K562 (cell line): ENCODE measurements around the gene XKR3. TPM values are rescaled to one million over a fixed set of nuclear protein-coding genes. Genes with fewer than 3 reads are reported as not detected.

Experiments used
- ATF1 ChIP-seq, 2 experiments: fragments of 450-650 bp in 1 of 2; IDR thresholded peaks; 2 replicates each; pipeline ENCODE4 v1.6.1; 2016; ENCODE audit warnings: missing compliant biosample characterization in 1 of 2, missing genetic modification characterization in 1 of 2
- BCOR ChIP-seq: fragments of 450-650 bp; IDR thresholded peaks from 2 replicates; pipeline ENCODE4 v1.6.1; 2016
- CBX3 ChIP-seq, 2 experiments: IDR thresholded peaks; 1 replicate in 1 of 2; 2 replicates in 1 of 2; pipeline ENCODE4 v1.6.1; 2012; ENCODE audit warnings: inconsistent platforms in 2 of 2, low read length in 2 of 2, borderline replicate concordance in 1 of 2, control low read depth in 1 of 2
- CHCHD3 ChIP-seq: fragments of 250-450 bp; sonication (Bioruptor Pico); IDR thresholded peaks from 2 replicates; pipeline ENCODE4 v2.1.2; 2022; ENCODE audit warnings: mild to moderate bottlenecking
- JUN ChIP-seq, 2 experiments: sonication (generic) in 1 of 2; formaldehyde crosslinking in 1 of 2; IDR thresholded peaks; 2 replicates each; pipeline versions ENCODE4 v1.6.1 to v1.8.0; 2012 to 2022; ENCODE audit warnings: borderline replicate concordance in 2 of 2, mild to moderate bottlenecking in 2 of 2, improper control_type of control experiment in 1 of 2, low read depth in 1 of 2, low read length in 1 of 2, missing genetic modification reagents in 1 of 2
- JUNB ChIP-seq: fragments of 450-650 bp; formaldehyde crosslinking; conservative IDR thresholded peaks from 2 replicates; pipeline ENCODE4 v1.4.0; 2020; ENCODE audit warnings: mild to moderate bottlenecking
- MTA3 ChIP-seq: fragments of 450-650 bp; formaldehyde crosslinking; IDR thresholded peaks from 2 replicates; pipeline ENCODE4 v1.6.1; 2017; ENCODE audit warnings: mild to moderate bottlenecking, borderline replicate concordance
- OTX1 ChIP-seq: fragments of 450-650 bp; formaldehyde crosslinking; IDR thresholded peaks from 2 replicates; pipeline ENCODE4 v1.4.0; 2022; ENCODE audit warnings: mild to moderate bottlenecking
- SMARCA4 ChIP-seq: fragments of 450-650 bp; IDR thresholded peaks from 2 replicates; pipeline ENCODE4 v1.6.1; 2016
- SMARCA5 ChIP-seq: fragments of 450-650 bp; IDR thresholded peaks from 2 replicates; pipeline ENCODE4 v1.6.1; 2016
- SREBF1 ChIP-seq: fragments of 150-350 bp; IDR thresholded peaks from 2 replicates; pipeline ENCODE4 v1.6.1; 2014; ENCODE audit warnings: antibody characterized with exemption, low read depth, low read length, borderline replicate concordance
- ZNF121 ChIP-seq: sonication (generic); formaldehyde crosslinking; conservative IDR thresholded peaks from 2 replicates; pipeline ENCODE4 v1.8.0; 2022; ENCODE audit warnings: missing genetic modification reagents
- ZNF263 ChIP-seq: sonication (generic); formaldehyde crosslinking; IDR thresholded peaks from 2 replicates; pipeline ENCODE4 v1.8.0; 2022; ENCODE audit warnings: mild to moderate bottlenecking, missing genetic modification reagents, borderline replicate concordance
- ZNF274 ChIP-seq: IDR thresholded peaks from 2 replicates; pipeline ENCODE4 v1.6.1; 2011; ENCODE audit warnings: low read depth, mild to moderate bottlenecking, low read length, moderate library complexity, borderline replicate concordance
- ZZZ3 ChIP-seq: fragments of 450-650 bp; IDR thresholded peaks from 2 replicates; pipeline ENCODE4 v1.6.1; 2016; ENCODE audit warnings: antibody characterized with exemption, mild to moderate bottlenecking, moderate library complexity
- polyA plus RNA-seq, 8 experiments: library from polyadenylated mRNA; depleted of rRNA in 4 of 8; stranded (reverse) in 5 of 8; unstranded in 3 of 8; fragments of >200 nt; fragmentation: Nextera tagmentation in 2 of 8; fragmentation: Illumina TruSeq in 1 of 8; extraction: Ambion mirVana in 2 of 8; extraction: Trizol in 1 of 8; gene quantifications; 2 replicates each; pipeline versions ENCODE4 v1.2.1 to v1.2.3, GENCODE V29; 2011 to 2014; ENCODE audit warnings: inconsistent platforms in 1 of 8, missing spikeins in 1 of 8
- total RNA-seq, 7 experiments: library from RNA; depleted of rRNA in 6 of 7; stranded (reverse); fragments of >200 nt in 6 of 7; fragmentation: Illumina TruSeq in 2 of 7; extraction: Trizol in 2 of 7; gene quantifications; 2 replicates each; pipeline versions ENCODE4 v1.2.1 to v1.2.3, GENCODE V29; 2011 to 2021; ENCODE audit warnings: low replicate concordance in 1 of 7
- TF ChIP-seq, protein P1 (sequence below): fragments of 250-450 bp; sonication (Bioruptor Pico); IDR thresholded peaks from 2 replicates; pipeline ENCODE4 v1.4.0; 2020; ENCODE audit warnings: borderline replicate concordance
- TF ChIP-seq, protein P2 (sequence below): sonication (generic); formaldehyde crosslinking; IDR thresholded peaks from 2 replicates; pipeline ENCODE4 v1.8.1; 2023; ENCODE audit warnings: mild to moderate bottlenecking, missing genetic modification reagents
- TF ChIP-seq, protein P3 (sequence below): fragments of 450-650 bp; IDR thresholded peaks from 2 replicates; pipeline ENCODE4 v1.6.1; 2014; ENCODE audit warnings: low read depth, mild to moderate bottlenecking, moderate library complexity, borderline replicate concordance
- TF ChIP-seq, protein P4 (sequence below): sonication (generic); formaldehyde crosslinking; IDR thresholded peaks from 2 replicates; pipeline ENCODE4 v1.8.1; 2023; ENCODE audit warnings: mild to moderate bottlenecking, missing genetic modification reagents

The XKR3 gene
- total and polyA plus RNA-seq, 9 of the 15 experiments (the other 6 are each of a cell fraction or from before 2014, with no cell fraction given) = 3.5 to 11.5 (median 7.1) TPM

DNA sequence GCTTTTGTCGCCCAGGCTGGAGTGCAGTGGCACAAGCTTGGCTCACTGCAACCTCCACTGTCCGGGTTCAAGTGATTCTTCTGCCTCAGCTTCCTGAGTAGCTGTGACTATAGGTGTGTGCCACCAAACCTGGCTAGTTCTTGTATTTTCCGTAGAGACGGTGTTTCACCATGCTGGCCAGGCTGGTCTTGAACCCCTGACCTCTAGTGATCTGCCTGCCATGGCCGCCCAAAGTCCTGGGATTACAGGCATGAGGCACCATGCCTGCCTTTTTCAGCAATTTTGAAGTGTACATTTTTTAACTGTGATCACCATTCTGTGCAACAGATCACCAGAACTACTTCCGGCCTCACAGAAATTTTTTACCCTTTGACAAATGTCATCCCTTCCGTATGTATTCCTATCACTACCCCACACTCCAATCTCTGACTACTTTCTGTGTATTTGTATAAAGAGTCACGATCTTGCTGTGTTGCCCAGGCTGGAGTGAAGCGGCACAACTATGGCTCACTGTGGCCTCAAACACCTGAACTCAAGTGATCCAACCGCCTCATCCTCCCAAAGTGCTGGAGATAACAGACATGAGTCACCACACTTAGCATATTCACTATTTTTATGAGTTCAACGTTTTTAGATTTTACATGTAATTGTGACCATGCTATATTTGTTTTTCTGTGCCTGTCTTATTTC is 44.0 kb downstream of the XKR3 start (continued):
- TF ChIP-seq, protein P1, sequence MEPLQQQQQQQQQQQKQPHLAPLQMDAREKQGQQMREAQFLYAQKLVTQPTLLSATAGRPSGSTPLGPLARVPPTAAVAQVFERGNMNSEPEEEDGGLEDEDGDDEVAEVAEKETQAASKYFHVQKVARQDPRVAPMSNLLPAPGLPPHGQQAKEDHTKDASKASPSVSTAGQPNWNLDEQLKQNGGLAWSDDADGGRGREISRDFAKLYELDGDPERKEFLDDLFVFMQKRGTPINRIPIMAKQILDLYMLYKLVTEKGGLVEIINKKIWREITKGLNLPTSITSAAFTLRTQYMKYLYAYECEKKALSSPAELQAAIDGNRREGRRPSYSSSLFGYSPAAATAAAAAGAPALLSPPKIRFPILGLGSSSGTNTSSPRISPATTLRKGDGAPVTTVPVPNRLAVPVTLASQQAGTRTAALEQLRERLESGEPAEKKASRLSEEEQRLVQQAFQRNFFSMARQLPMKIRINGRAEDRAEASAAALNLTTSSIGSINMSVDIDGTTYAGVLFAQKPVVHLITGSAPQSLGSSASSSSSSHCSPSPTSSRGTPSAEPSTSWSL (CRISPR knock-in tag) = no peak
- TF ChIP-seq CHCHD3 (CRISPR knock-in tag) (0 out of 2 replicates have a peak, but pooled peaks have one; percentile 15), ZNF263 (CRISPR knock-in tag) (0 out of 2 replicates have a peak, but pooled peaks have one; percentile 42), CBX3 (IDR thresholded peaks at IDR 0.05; ENCODE audit: borderline replicate concordance in 1 of 2, low read length in 2 of 2) (peak in 1 of 2 experiments; percentile 54; a peak in 1 of 3 replicates), MTA3 (no peak), ATF1 (CRISPR knock-in tag; IDR thresholded peaks at IDR 0.05) (no peak), ATF1 (tag; IDR thresholded peaks at IDR 0.05) (peak; percentile 48), JUN (IDR thresholded peaks at IDR 0.05; ENCODE audit: borderline replicate concordance, low read depth, low read length) (peak; percentile 87), JUN (CRISPR knock-in tag; IDR thresholded peaks at IDR 0.05; ENCODE audit: borderline replicate concordance) (no peak), ZNF274 (0 out of 2 replicates have a peak, but pooled peaks have one; percentile 38), SREBF1 (no peak), SMARCA4 (peak; percentile 83), ZNF121 (CRISPR knock-in tag) (peak; percentile 98), OTX1 (CRISPR knock-in tag) (peak; percentile 23; the same call in 1 of the 2 replicates), SMARCA5 (0 out of 2 replicates have a peak, but pooled peaks have one; percentile 42), BCOR (peak; percentile 81), JUNB (CRISPR knock-in tag) (peak; percentile 40; the same call in 1 of the 2 replicates), ZZZ3 (no peak)
- TF ChIP-seq, protein P2, sequence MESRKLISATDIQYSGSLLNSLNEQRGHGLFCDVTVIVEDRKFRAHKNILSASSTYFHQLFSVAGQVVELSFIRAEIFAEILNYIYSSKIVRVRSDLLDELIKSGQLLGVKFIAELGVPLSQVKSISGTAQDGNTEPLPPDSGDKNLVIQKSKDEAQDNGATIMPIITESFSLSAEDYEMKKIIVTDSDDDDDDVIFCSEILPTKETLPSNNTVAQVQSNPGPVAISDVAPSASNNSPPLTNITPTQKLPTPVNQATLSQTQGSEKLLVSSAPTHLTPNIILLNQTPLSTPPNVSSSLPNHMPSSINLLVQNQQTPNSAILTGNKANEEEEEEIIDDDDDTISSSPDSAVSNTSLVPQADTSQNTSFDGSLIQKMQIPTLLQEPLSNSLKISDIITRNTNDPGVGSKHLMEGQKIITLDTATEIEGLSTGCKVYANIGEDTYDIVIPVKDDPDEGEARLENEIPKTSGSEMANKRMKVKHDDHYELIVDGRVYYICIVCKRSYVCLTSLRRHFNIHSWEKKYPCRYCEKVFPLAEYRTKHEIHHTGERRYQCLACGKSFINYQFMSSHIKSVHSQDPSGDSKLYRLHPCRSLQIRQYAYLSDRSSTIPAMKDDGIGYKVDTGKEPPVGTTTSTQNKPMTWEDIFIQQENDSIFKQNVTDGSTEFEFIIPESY = 0 out of 2 replicates have a peak, but pooled peaks have one; percentile 18
- TF ChIP-seq, protein P3, sequence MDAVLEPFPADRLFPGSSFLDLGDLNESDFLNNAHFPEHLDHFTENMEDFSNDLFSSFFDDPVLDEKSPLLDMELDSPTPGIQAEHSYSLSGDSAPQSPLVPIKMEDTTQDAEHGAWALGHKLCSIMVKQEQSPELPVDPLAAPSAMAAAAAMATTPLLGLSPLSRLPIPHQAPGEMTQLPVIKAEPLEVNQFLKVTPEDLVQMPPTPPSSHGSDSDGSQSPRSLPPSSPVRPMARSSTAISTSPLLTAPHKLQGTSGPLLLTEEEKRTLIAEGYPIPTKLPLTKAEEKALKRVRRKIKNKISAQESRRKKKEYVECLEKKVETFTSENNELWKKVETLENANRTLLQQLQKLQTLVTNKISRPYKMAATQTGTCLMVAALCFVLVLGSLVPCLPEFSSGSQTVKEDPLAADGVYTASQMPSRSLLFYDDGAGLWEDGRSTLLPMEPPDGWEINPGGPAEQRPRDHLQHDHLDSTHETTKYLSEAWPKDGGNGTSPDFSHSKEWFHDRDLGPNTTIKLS = no peak
- TF ChIP-seq, protein P4, sequence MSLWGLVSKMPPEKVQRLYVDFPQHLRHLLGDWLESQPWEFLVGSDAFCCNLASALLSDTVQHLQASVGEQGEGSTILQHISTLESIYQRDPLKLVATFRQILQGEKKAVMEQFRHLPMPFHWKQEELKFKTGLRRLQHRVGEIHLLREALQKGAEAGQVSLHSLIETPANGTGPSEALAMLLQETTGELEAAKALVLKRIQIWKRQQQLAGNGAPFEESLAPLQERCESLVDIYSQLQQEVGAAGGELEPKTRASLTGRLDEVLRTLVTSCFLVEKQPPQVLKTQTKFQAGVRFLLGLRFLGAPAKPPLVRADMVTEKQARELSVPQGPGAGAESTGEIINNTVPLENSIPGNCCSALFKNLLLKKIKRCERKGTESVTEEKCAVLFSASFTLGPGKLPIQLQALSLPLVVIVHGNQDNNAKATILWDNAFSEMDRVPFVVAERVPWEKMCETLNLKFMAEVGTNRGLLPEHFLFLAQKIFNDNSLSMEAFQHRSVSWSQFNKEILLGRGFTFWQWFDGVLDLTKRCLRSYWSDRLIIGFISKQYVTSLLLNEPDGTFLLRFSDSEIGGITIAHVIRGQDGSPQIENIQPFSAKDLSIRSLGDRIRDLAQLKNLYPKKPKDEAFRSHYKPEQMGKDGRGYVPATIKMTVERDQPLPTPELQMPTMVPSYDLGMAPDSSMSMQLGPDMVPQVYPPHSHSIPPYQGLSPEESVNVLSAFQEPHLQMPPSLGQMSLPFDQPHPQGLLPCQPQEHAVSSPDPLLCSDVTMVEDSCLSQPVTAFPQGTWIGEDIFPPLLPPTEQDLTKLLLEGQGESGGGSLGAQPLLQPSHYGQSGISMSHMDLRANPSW (CRISPR knock-in tag) = peak; percentile 75; the same call in 1 of the 2 replicates
